NT2/D1 (cell line): ENCODE measurements around the gene GTF2H2.
"Not testable (repeated sequence)": the region's sequence is repeated elsewhere in the genome, so short reads cannot be mapped to it uniquely, and the experiment has no call there.

Source experiments
- SUZ12 ChIP-seq: IDR thresholded peaks from 2 replicates; pipeline ENCODE4 v1.6.1; 2011; ENCODE audit not compliant: insufficient read length, insufficient read depth; ENCODE audit errors: extremely low read depth
- YY1 ChIP-seq: IDR thresholded peaks from 2 replicates; pipeline ENCODE4 v1.6.1; 2011; ENCODE audit not compliant: insufficient read length, insufficient read depth
- ZNF274 ChIP-seq: IDR thresholded peaks from 2 replicates; pipeline ENCODE4 v1.6.1; 2011; ENCODE audit warnings: mild to moderate bottlenecking, low read depth, low read length

- TF ChIP-seq ZNF274, SUZ12, YY1: not testable (repeated sequence)
Observed at GRCh38 chr5:71020643-71021042, 46.8 kb downstream of the GTF2H2 start.
